Adrenal gland (tissue), 5 donors: ENCODE results near the gene DNAH11.

Source experiments
- CTCF ChIP-seq, 6 experiments: fragments of 450-650 bp in 4 of 6; fragments of 200-600 bp in 2 of 6; sonication (generic) in 1 of 6; IDR thresholded peaks; 1 replicate in 5 of 6; 2 replicates in 1 of 6; pipeline versions ENCODE4 v1.5.1 to v1.8.0; 2016 to 2021; ENCODE audit warnings: antibody characterized with exemption in 6 of 6, mild to moderate bottlenecking in 2 of 6, moderate library complexity in 1 of 6
- POLR2A ChIP-seq, 2 donors: fragments of 450-650 bp; IDR thresholded peaks; one replicate each; pipeline ENCODE4 v1.6.1; 2017; ENCODE audit warnings: antibody characterized with exemption in 2 of 2, mild to moderate bottlenecking in 2 of 2, moderate library complexity in 1 of 2
- donor health status: DM: no; HTN: no; CAD: no.

GRCh38 chr7:21603972-21604749 is 61.3 kb downstream of the DNAH11 start:
- TF ChIP-seq POLR2A (IDR thresholded peaks at IDR 0.05) (no peak), CTCF (IDR thresholded peaks at IDR 0.05) (no peak)
